ENCODE measurements around the gene HOXA9. TPM values are rescaled to one million over a fixed set of nuclear protein-coding genes. Genes with fewer than 3 reads are reported as not detected.

The HOXA9 gene
- total RNA-seq, 1 donor from 2014 or later = 0.80 TPM

- DNase-seq (ENCODE audit: low spot score) = no peak
- H3K9me3 Mint-ChIP-seq (ENCODE audit: unreplicated experiment) = no peaks in the 10 kb centered on the region
- no peak overlapping the region for H3K27ac Mint-ChIP-seq (ENCODE audit: unreplicated experiment)
- no peak for TF ChIP-seq CTCF (IDR thresholded peaks at IDR 0.05; ENCODE audit: unreplicated experiment)
- H3K4me3 Mint-ChIP-seq (ENCODE audit: unreplicated experiment) = no peak overlapping the region
- H3K36me3 Mint-ChIP-seq (ENCODE audit: low read depth, unreplicated experiment) = no peaks in the 10 kb centered on the region
- H3K27me3 Mint-ChIP-seq (ENCODE audit: unreplicated experiment) = peaks cover 31% of the 10 kb centered on the region
- peaks cover 22% of the 10 kb centered on the region for H3K4me1 Mint-ChIP-seq (ENCODE audit: unreplicated experiment)
These were observed 32.1 kb upstream of the HOXA9 start for GRCh38 chr7:27197137-27198042.

- no peaks in the 10 kb centered on the region for H3K36me3 Mint-ChIP-seq (ENCODE audit: low read depth, unreplicated experiment)
- H3K4me1 Mint-ChIP-seq (ENCODE audit: unreplicated experiment) = peaks cover 13% of the 10 kb centered on the region
- no peaks in the 10 kb centered on the region for H3K9me3 Mint-ChIP-seq (ENCODE audit: unreplicated experiment)
- peak; percentile 82 for DNase-seq (ENCODE audit: low spot score)
- peak; percentile 81 for TF ChIP-seq CTCF (IDR thresholded peaks at IDR 0.05; ENCODE audit: unreplicated experiment)
- no peak overlapping the region for H3K27ac Mint-ChIP-seq (ENCODE audit: unreplicated experiment)
- H3K27me3 Mint-ChIP-seq (ENCODE audit: unreplicated experiment) = peaks cover 37% of the 10 kb centered on the region
- H3K4me3 Mint-ChIP-seq (ENCODE audit: unreplicated experiment) = no peak overlapping the region
These were observed 31.0 kb upstream of the HOXA9 start for GRCh38 chr7:27196287-27196767.

- Mint-ChIP-seq H3K9me3 (ENCODE audit: unreplicated experiment) (no peaks in the 10 kb centered on the region), H3K36me3 (ENCODE audit: low read depth, unreplicated experiment) (peaks cover 6% of the 10 kb centered on the region), H3K27me3 (ENCODE audit: unreplicated experiment) (peaks cover 42% of the 10 kb centered on the region), H3K27ac (ENCODE audit: unreplicated experiment) (no peak overlapping the region), H3K4me3 (ENCODE audit: unreplicated experiment) (no peak overlapping the region), H3K4me1 (ENCODE audit: unreplicated experiment) (peaks cover 9% of the 10 kb centered on the region)
- DNase-seq (ENCODE audit: low spot score) = no peak
- TF ChIP-seq CTCF (IDR thresholded peaks at IDR 0.05; ENCODE audit: unreplicated experiment) = no peak
These were observed 29.5 kb upstream of the HOXA9 start for GRCh38 chr7:27194686-27195379.

GRCh38 chr7:27194002-27194352 is 28.6 kb upstream of the HOXA9 start:
- Mint-ChIP-seq H3K4me1 (ENCODE audit: unreplicated experiment) (peaks cover 17% of the 10 kb centered on the region), H3K9me3 (ENCODE audit: unreplicated experiment) (no peaks in the 10 kb centered on the region), H3K4me3 (ENCODE audit: unreplicated experiment) (no peak overlapping the region), H3K27ac (ENCODE audit: unreplicated experiment) (no peak overlapping the region), H3K36me3 (ENCODE audit: low read depth, unreplicated experiment) (peaks cover 6% of the 10 kb centered on the region), H3K27me3 (ENCODE audit: unreplicated experiment) (peaks cover 42% of the 10 kb centered on the region)
- no peak for DNase-seq (ENCODE audit: low spot score)
- no peak for TF ChIP-seq CTCF (IDR thresholded peaks at IDR 0.05; ENCODE audit: unreplicated experiment)
